Mononuclear cell (primary cell): ENCODE results near the gene EPHB1. TPM values are rescaled to one million over a fixed set of nuclear protein-coding genes. Genes with fewer than 3 reads are reported as not detected.
"Not testable (repeated sequence)": the region's sequence is repeated elsewhere in the genome, so short reads cannot be mapped to it uniquely, and the experiment has no call there.

ENCODE experiments used
- H3K27me3 ChIP-seq: 2 replicates; pipeline ENCODE4 v1.6.0; 2011; ENCODE audit warnings: low read length, control low read depth; ENCODE audit not compliant: insufficient read depth
- H3K4me1 ChIP-seq: 2 replicates; pipeline ENCODE4 v1.5.1; 2011; ENCODE audit warnings: mild to moderate bottlenecking, low read length, control low read depth; ENCODE audit not compliant: insufficient read depth
- H3K4me3 ChIP-seq: 2 replicates; pipeline ENCODE4 v1.5.1; 2011; ENCODE audit warnings: mild to moderate bottlenecking, low read length, moderate library complexity
- H3K9me3 ChIP-seq: 2 replicates; pipeline ENCODE4 v1.5.1; 2011; ENCODE audit warnings: low read depth, mild to moderate bottlenecking, control low read depth, low read length
- total RNA-seq: library from RNA; depleted of rRNA; stranded (reverse); fragments of >200 nt; gene quantifications from one replicate; pipeline ENCODE4 v1.2.3, GENCODE V29; 2012

Gene EPHB1
- total RNA-seq, 1 donor: 0.63 TPM

- H3K27me3 ChIP-seq: no peaks in the 10 kb centered on the region
- H3K9me3 ChIP-seq: no peaks in the 10 kb centered on the region
- no peak overlapping the region for H3K4me3 ChIP-seq
- no peaks in the 10 kb centered on the region for H3K4me1 ChIP-seq
Observed at GRCh38 chr3:134965865-134966481, 170.9 kb downstream of the EPHB1 start.

- no peaks in the 10 kb centered on the region for H3K4me1 ChIP-seq
- no peak overlapping the region for H3K4me3 ChIP-seq
- H3K27me3 ChIP-seq: no peaks in the 10 kb centered on the region
- H3K9me3 ChIP-seq: no peaks in the 10 kb centered on the region
Observed at GRCh38 chr3:134970895-134971294, 175.8 kb downstream of the EPHB1 start.

GRCh38 chr3:134971306-134971705 lies 176.2 kb downstream of the EPHB1 start:
- Histone ChIP-seq H3K27me3 (no peaks in the 10 kb centered on the region), H3K4me3 (no peak overlapping the region), H3K9me3 (no peaks in the 10 kb centered on the region), H3K4me1 (no peaks in the 10 kb centered on the region)

GRCh38 chr3:134971907-134972306 lies 176.8 kb downstream of the EPHB1 start:
- H3K4me1 ChIP-seq, H3K4me3 ChIP-seq, H3K27me3 ChIP-seq, H3K9me3 ChIP-seq: not testable (repeated sequence)

GRCh38 chr3:134972836-134973455 lies 177.9 kb downstream of the EPHB1 start:
- no peak overlapping the region for H3K4me3 ChIP-seq
- H3K4me1 ChIP-seq: no peaks in the 10 kb centered on the region
- H3K9me3 ChIP-seq: no peaks in the 10 kb centered on the region
- no peaks in the 10 kb centered on the region for H3K27me3 ChIP-seq

DNA sequence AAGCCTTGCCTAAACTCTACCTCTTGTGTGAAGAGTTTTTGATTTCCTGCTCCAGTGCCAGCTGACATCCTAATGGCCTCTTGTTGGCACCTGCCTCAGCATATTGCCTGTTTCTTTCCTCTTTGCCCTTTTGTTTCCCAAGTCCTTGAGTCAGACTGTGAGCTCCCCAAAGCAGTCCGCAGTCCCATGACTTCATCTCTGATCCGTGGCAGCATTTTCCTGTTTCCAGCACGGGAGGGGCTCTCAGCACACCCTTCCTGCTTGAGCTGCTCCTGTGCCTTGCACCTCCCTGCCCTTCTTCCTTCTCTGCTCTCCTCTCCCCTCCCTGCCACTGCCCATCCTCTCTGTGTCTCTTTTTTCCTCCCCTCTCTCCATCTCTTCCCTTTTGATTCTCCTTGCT lies 179.6 kb downstream of the EPHB1 start:
- Histone ChIP-seq H3K4me3 (no peak overlapping the region), H3K4me1 (no peaks in the 10 kb centered on the region), H3K9me3 (no peaks in the 10 kb centered on the region), H3K27me3 (no peaks in the 10 kb centered on the region)

GRCh38 chr3:134976948-134977347 lies 181.9 kb downstream of the EPHB1 start:
- H3K4me3 ChIP-seq: no peak overlapping the region
- H3K27me3 ChIP-seq: no peaks in the 10 kb centered on the region
- H3K9me3 ChIP-seq: no peaks in the 10 kb centered on the region
- H3K4me1 ChIP-seq: no peaks in the 10 kb centered on the region

- Histone ChIP-seq H3K9me3 (no peaks in the 10 kb centered on the region), H3K4me3 (no peak overlapping the region), H3K4me1 (no peaks in the 10 kb centered on the region), H3K27me3 (no peaks in the 10 kb centered on the region)
Observed at GRCh38 chr3:134978658-134979057, 183.6 kb downstream of the EPHB1 start.

- Histone ChIP-seq H3K4me1 (no peaks in the 10 kb centered on the region), H3K4me3 (no peak overlapping the region), H3K9me3 (no peaks in the 10 kb centered on the region), H3K27me3 (no peaks in the 10 kb centered on the region)
Observed at GRCh38 chr3:134985864-134986715, 191.0 kb downstream of the EPHB1 start.

- Histone ChIP-seq H3K4me3 (no peak overlapping the region), H3K27me3 (no peaks in the 10 kb centered on the region), H3K4me1 (no peaks in the 10 kb centered on the region), H3K9me3 (no peaks in the 10 kb centered on the region)
Observed at GRCh38 chr3:134988666-134989065, 193.6 kb downstream of the EPHB1 start.

- no peaks in the 10 kb centered on the region for H3K4me1 ChIP-seq
Observed at GRCh38 chr3:134991003-134991402, 195.9 kb downstream of the EPHB1 start.

DNA sequence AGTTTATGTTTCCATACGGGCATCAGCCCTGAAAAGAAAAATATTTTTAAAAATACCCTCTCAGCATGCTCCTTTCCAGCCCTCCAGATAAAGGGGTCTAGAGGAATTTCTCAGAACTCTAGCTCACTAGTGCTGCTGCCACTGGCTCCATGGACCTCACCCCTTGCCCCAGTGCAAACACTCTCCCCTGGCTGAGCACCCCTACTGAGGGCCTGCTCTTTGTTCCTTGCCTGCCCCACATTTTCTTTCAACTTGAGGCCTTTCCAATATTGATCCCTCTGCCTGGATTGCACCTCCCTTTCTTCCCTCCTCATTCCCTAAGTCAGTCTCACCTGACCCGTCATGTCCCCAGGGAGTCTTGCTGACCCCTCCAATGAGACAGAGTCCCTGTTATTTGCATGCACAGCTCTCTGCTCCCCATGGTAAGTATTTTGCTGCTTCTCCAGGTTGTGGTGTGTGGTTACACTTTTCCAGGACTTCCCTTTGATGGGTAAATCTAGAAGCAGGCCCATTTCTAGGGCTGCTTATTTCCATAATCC lies 196.5 kb downstream of the EPHB1 start:
- H3K4me3 ChIP-seq: no peak overlapping the region
- no peaks in the 10 kb centered on the region for H3K9me3 ChIP-seq
- no peaks in the 10 kb centered on the region for H3K4me1 ChIP-seq
- H3K27me3 ChIP-seq: no peaks in the 10 kb centered on the region

More at GRCh38 chr3:134991003-134991402, 195.9 kb downstream of the EPHB1 start:
- Histone ChIP-seq H3K9me3 (no peaks in the 10 kb centered on the region), H3K27me3 (no peaks in the 10 kb centered on the region), H3K4me3 (no peak overlapping the region)

- Histone ChIP-seq H3K27me3 (no peaks in the 10 kb centered on the region), H3K4me1 (no peaks in the 10 kb centered on the region), H3K9me3 (no peaks in the 10 kb centered on the region), H3K4me3 (no peak overlapping the region)
Observed at GRCh38 chr3:134992180-134992579, 197.1 kb downstream of the EPHB1 start.

- Histone ChIP-seq H3K4me1 (no peaks in the 10 kb centered on the region), H3K27me3 (no peaks in the 10 kb centered on the region), H3K4me3 (no peak overlapping the region), H3K9me3 (no peaks in the 10 kb centered on the region)
Observed at GRCh38 chr3:134992586-134992985, 197.5 kb downstream of the EPHB1 start.

DNA sequence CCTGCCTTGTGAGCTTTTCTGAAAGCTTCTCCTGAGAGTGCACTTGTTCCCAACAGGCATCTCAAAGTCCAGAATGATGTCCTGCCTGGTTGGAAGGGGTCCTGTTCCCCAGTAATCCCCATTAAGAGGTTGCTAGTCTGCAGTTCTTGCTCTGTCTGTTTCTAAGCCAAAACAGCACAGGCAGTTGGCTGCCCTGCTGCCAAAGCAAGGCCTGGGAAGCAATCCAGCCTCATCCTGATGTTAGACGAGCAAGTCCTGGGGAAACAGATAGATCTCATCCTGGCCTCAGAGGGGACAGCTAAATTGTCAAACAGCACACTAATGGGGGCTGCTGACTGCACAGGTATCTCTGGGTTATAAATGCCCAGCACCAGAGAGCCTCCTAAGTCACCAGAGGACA lies 198.0 kb downstream of the EPHB1 start:
- Histone ChIP-seq H3K27me3 (no peaks in the 10 kb centered on the region), H3K4me3 (no peak overlapping the region), H3K9me3 (no peaks in the 10 kb centered on the region), H3K4me1 (no peaks in the 10 kb centered on the region)
